ENCODE measurements around the gene KCNIP4. TPM values are rescaled to one million over a fixed set of nuclear protein-coding genes. Genes with fewer than 3 reads are reported as not detected.

Gene KCNIP4
- total and polyA plus RNA-seq, 2 donors (not counting 3 experiments of a cell fraction or from before 2014, with no cell fraction given): not detected

DNA sequence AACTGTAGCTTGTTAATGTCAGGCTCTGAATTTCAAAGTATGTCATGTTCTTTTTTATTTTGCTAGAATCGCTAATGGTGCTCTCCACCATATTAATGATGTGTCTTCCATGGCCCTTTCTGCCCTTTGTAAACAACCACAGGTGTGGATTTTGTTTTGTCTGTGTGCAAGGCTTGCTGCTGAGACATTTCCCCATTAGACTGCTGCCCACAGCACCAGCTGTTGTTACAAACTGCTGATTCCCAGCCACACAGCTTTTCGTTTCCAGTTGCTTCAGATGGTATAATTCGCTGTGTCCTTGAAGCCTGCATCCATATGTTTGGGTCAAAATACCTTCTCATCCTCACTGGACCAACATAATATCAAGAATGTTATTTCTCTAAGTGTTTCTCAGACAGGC, 32.8 kb downstream of the KCNIP4 start:
- H3K36me3 ChIP-seq (ENCODE audit: control insufficient read depth in 2 of 2, extremely low read depth in 1 of 2, insufficient read depth in 2 of 2, low read length in 2 of 2): no peaks in the 10 kb centered on the region
- POLR2A ChIA-PET: no interaction called here
- no peaks in the 10 kb centered on the region for H3K4me1 ChIP-seq (ENCODE audit: control insufficient read depth, extremely low read depth, insufficient read depth, low read length)
- no peaks in the 10 kb centered on the region for H3K79me2 ChIP-seq (ENCODE audit: control insufficient read depth, insufficient read depth, low read length)
- no peaks in the 10 kb centered on the region for H4K20me1 ChIP-seq (replicated peaks; ENCODE audit: control insufficient read depth, extremely low read depth, insufficient read depth, low read length)
- H3K27ac ChIP-seq (ENCODE audit: insufficient read depth, low read depth, low read length): no peak overlapping the region
- no peaks in the 10 kb centered on the region for H3K27me3 ChIP-seq (ENCODE audit: control insufficient read depth in 2 of 2, insufficient read depth in 2 of 2, low read length in 2 of 2)
- FAIRE-seq (no peak), DNase-seq (ENCODE audit: low read depth, low spot score) (no peak)
- no peaks in the 10 kb centered on the region for H3K9me3 ChIP-seq (replicated peaks; ENCODE audit: control insufficient read depth, insufficient read depth, low read length)
- TF ChIP-seq GATA2 (IDR thresholded peaks at IDR 0.05; ENCODE audit: insufficient read depth, insufficient read length, low read depth, low read length): no peak
- no peak for TF ChIP-seq JUN (IDR thresholded peaks at IDR 0.05; ENCODE audit: borderline replicate concordance, insufficient read depth, insufficient read length, low read depth)
- TF ChIP-seq POLR2AphosphoS5 (IDR thresholded peaks at IDR 0.05; ENCODE audit: insufficient read depth, low read depth, low read length): no peak
- TF ChIP-seq EZH2 (IDR thresholded peaks at IDR 0.05; ENCODE audit: borderline replicate concordance, low read depth, low read length, severe bottlenecking): no peak
- TF ChIP-seq FOS (IDR thresholded peaks at IDR 0.05; ENCODE audit: borderline replicate concordance, insufficient read depth, low read length): no peak
- no peak for TF ChIP-seq POLR2A (IDR thresholded peaks at IDR 0.05; ENCODE audit: low read depth, low read length)
- TF ChIP-seq, protein P1, sequence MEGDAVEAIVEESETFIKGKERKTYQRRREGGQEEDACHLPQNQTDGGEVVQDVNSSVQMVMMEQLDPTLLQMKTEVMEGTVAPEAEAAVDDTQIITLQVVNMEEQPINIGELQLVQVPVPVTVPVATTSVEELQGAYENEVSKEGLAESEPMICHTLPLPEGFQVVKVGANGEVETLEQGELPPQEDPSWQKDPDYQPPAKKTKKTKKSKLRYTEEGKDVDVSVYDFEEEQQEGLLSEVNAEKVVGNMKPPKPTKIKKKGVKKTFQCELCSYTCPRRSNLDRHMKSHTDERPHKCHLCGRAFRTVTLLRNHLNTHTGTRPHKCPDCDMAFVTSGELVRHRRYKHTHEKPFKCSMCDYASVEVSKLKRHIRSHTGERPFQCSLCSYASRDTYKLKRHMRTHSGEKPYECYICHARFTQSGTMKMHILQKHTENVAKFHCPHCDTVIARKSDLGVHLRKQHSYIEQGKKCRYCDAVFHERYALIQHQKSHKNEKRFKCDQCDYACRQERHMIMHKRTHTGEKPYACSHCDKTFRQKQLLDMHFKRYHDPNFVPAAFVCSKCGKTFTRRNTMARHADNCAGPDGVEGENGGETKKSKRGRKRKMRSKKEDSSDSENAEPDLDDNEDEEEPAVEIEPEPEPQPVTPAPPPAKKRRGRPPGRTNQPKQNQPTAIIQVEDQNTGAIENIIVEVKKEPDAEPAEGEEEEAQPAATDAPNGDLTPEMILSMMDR (IDR thresholded peaks at IDR 0.05; ENCODE audit: extremely low read depth in 1 of 2, insufficient read depth in 1 of 2, low read depth in 1 of 2, low read length in 2 of 2): no peak
- TF ChIP-seq MYC (IDR thresholded peaks at IDR 0.05; ENCODE audit: low read depth, low read length): no peak
- TF ChIP-seq MAX (IDR thresholded peaks at IDR 0.05; ENCODE audit: insufficient read depth, insufficient read length): no peak
- H3K9ac ChIP-seq (replicated peaks; ENCODE audit: extremely low read depth, insufficient read depth, low read length): no peak overlapping the region
- intact Hi-C loops (cut with micrococcal nuclease): no loop called here
- CTCF ChIA-PET: interaction anchor here (1.1 kb wide), 1 partner anchor 125 kb away, joined by 3 read pairs; no protein-coding TSS in a partner anchor
- no peak overlapping the region for H3K4me2 ChIP-seq (ENCODE audit: insufficient read depth, low read length)
- BruUV-seq (replicated peaks): no TSS peak
- no peak overlapping the region for H3K4me3 ChIP-seq (replicated peaks in 1 of 3; ENCODE audit: insufficient read depth in 1 of 3, low read depth in 1 of 3, low read length in 3 of 3)
- no peaks in the 10 kb centered on the region for H3K9me1 ChIP-seq (replicated peaks; ENCODE audit: control insufficient read depth, extremely low read depth, insufficient read depth, low read length)
- H2AFZ ChIP-seq (ENCODE audit: low read depth, low read length): no peak overlapping the region
- dilution Hi-C loops (cut with MboI; ENCODE audit: extremely low pct_ligation_motif_present, low sequenced_read_pairs): no loop called here

Measured in endothelial cell of umbilical vein (primary cell).